NB4 (cell line): ENCODE measurements around the gene SH3PXD2A.
A peak's percentile ranks its signal among the peaks of the same experiment; 100 is the strongest.

Experiments
- CTCF ChIP-seq: IDR thresholded peaks from one replicate; pipeline ENCODE4 v1.5.1; 2012; ENCODE audit warnings: low read depth, low read length
- POLR2A ChIP-seq: IDR thresholded peaks from 2 replicates; pipeline ENCODE4 v1.6.1; 2011; ENCODE audit warnings: mild to moderate bottlenecking; ENCODE audit not compliant: insufficient read length; ENCODE audit errors: extremely low read depth

- TF ChIP-seq CTCF (peak; percentile 60), POLR2A (no peak)
Measured at GRCh38 chr10:103859161-103860086, 4.0 kb upstream of the SH3PXD2A start.
